Stimulated activated CD8-positive, alpha-beta memory T cell treated with anti-CD3 and anti-CD28 coated beads, Interleukin-7, amount 100 ng/mL, for 1 hour (primary cell): ENCODE measurements around the gene LEKR1.
A peak's percentile ranks its signal among the peaks of the same experiment; 100 is the strongest.

ENCODE experiments used
- DNase-seq, 2 donors: peaks; one replicate each; pipeline ENCODE4 v3.0.0-alpha.2; 2020; ENCODE audit warnings: low read depth in 2 of 2

LEKR1 gene

GRCh38 chr3:157079676-157080369 is 253.7 kb downstream of the LEKR1 start:
- no peak for DNase-seq

GRCh38 chr3:157081626-157082210 is 255.6 kb downstream of the LEKR1 start:
- peak; percentile 71 to 84 for DNase-seq

- no peak for DNase-seq
Measured at GRCh38 chr3:157082305-157082982, 256.3 kb downstream of the LEKR1 start.

GRCh38 chr3:157083824-157084223 is 257.7 kb downstream of the LEKR1 start:
- no peak for DNase-seq

GRCh38 chr3:157086060-157086750 is 260.1 kb downstream of the LEKR1 start:
- DNase-seq: no peak

GRCh38 chr3:157086775-157087174 is 260.6 kb downstream of the LEKR1 start:
- no peak for DNase-seq

- DNase-seq: no peak
Measured at GRCh38 chr3:157087373-157087772, 261.2 kb downstream of the LEKR1 start.

GRCh38 chr3:157087780-157088600 is 261.8 kb downstream of the LEKR1 start:
- no peak for DNase-seq

GRCh38 chr3:157088601-157089454 is 262.7 kb downstream of the LEKR1 start:
- peak; percentile 84 to 88 for DNase-seq

- DNase-seq: no peak
Measured at GRCh38 chr3:157089455-157090221, 263.5 kb downstream of the LEKR1 start.

- no peak for DNase-seq
Measured at GRCh38 chr3:157091083-157091833, 265.1 kb downstream of the LEKR1 start.

- DNase-seq: no peak
Measured at GRCh38 chr3:157092230-157092629, 266.1 kb downstream of the LEKR1 start.

- no peak for DNase-seq
Measured at GRCh38 chr3:157093096-157093495, 266.9 kb downstream of the LEKR1 start.

- no peak for DNase-seq
Measured at GRCh38 chr3:157094301-157094700, 268.1 kb downstream of the LEKR1 start.

GRCh38 chr3:157094751-157095480 is 268.8 kb downstream of the LEKR1 start:
- no peak for DNase-seq
